ENCODE results near the gene UBE2N. TPM values are rescaled to one million over a fixed set of nuclear protein-coding genes. Genes with fewer than 3 reads are reported as not detected.

UBE2N gene
- total RNA-seq, 1 donor from 2014 or later = 115 TPM

DNA sequence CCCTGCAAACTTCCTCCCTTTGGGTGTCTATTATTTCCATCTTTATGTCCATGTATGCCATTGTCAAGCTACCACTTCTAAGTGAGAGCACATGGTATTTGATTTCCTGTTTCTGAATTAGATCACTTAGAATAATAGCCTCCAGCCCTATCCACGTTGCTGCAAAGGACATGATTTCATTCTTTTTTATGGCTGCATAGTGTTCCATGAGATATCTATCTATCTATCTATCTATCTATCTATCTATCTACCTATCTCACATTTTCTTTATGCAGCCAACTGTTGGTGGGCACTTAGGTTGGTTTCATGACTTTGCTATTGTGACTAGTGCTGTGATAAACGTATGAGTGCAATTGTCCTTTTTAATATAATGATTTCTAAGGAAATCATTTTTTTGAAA, 14.3 kb upstream of the UBE2N start:
- H3K27ac Mint-ChIP-seq (ENCODE audit: unreplicated experiment) = no peak overlapping the region
- no peak for DNase-seq
- H3K4me3 Mint-ChIP-seq (ENCODE audit: unreplicated experiment) = no peak overlapping the region
- TF ChIP-seq CTCF (IDR thresholded peaks at IDR 0.05; ENCODE audit: partially characterized antibody, unreplicated experiment) = no peak
- H3K27me3 Mint-ChIP-seq (ENCODE audit: unreplicated experiment) = peaks cover 3% of the 10 kb centered on the region
- no peaks in the 10 kb centered on the region for H3K4me1 Mint-ChIP-seq (ENCODE audit: low read depth, unreplicated experiment)
- H3K36me3 Mint-ChIP-seq (ENCODE audit: unreplicated experiment) = no peaks in the 10 kb centered on the region
- H3K9me3 Mint-ChIP-seq (ENCODE audit: unreplicated experiment) = no peaks in the 10 kb centered on the region

DNA sequence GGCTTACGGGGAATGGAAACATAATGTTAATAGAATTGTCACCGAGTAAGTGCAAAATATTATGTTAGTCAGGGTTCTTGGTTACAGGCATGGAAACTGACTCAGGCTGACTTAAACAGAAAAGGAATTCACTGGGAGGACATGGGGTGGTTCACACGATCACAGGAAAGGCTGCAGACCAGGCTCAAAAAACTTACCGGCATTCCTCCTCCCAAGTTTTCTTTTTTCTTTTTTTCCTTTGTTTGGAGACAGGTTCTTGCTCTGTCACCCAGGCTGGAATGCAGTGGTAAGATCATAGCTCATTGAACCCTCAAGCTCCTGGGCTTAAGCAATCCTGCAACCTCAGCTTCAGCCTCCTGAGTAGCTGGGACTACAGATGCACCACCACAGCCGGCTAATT, 11.9 kb upstream of the UBE2N start:
- H3K4me1 Mint-ChIP-seq (ENCODE audit: low read depth, unreplicated experiment) = no peaks in the 10 kb centered on the region
- peaks cover 3% of the 10 kb centered on the region for H3K27me3 Mint-ChIP-seq (ENCODE audit: unreplicated experiment)
- no peak overlapping the region for H3K4me3 Mint-ChIP-seq (ENCODE audit: unreplicated experiment)
- no peak overlapping the region for H3K27ac Mint-ChIP-seq (ENCODE audit: unreplicated experiment)
- DNase-seq = no peak
- no peak for TF ChIP-seq CTCF (IDR thresholded peaks at IDR 0.05; ENCODE audit: partially characterized antibody, unreplicated experiment)
- H3K9me3 Mint-ChIP-seq (ENCODE audit: unreplicated experiment) = no peaks in the 10 kb centered on the region
- no peaks in the 10 kb centered on the region for H3K36me3 Mint-ChIP-seq (ENCODE audit: unreplicated experiment)

GRCh38 chr12:93451423-93452158, 9.8 kb upstream of the UBE2N start:
- no peak for DNase-seq
- no peak for TF ChIP-seq CTCF (IDR thresholded peaks at IDR 0.05; ENCODE audit: partially characterized antibody, unreplicated experiment)
- Mint-ChIP-seq H3K27me3 (ENCODE audit: unreplicated experiment) (peaks cover 3% of the 10 kb centered on the region), H3K27ac (ENCODE audit: unreplicated experiment) (no peak overlapping the region), H3K4me3 (ENCODE audit: unreplicated experiment) (no peak overlapping the region), H3K9me3 (ENCODE audit: unreplicated experiment) (peaks cover 2% of the 10 kb centered on the region), H3K4me1 (ENCODE audit: low read depth, unreplicated experiment) (no peaks in the 10 kb centered on the region), H3K36me3 (ENCODE audit: unreplicated experiment) (no peaks in the 10 kb centered on the region)

DNA sequence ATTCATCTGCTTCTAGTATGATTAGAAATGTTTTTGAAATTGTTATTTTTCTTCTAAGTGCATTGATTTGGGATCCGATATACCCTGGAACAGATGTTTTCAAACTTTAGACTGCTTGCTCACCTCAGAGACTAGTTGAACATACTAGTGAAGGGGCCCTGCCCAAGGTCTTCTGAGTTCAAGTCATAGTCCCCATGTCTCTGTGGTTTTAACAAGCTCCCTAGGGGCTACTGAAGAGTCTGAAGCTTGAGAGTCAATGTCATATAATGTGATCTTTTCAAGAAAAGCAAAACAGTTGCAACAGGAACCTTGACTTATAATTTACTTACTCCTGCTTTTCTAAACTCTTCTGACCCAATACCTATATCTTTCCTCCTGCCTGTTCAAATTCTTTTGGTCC, 7.5 kb upstream of the UBE2N start:
- Mint-ChIP-seq H3K4me3 (ENCODE audit: unreplicated experiment) (no peak overlapping the region), H3K4me1 (ENCODE audit: low read depth, unreplicated experiment) (no peaks in the 10 kb centered on the region), H3K27ac (ENCODE audit: unreplicated experiment) (no peak overlapping the region), H3K36me3 (ENCODE audit: unreplicated experiment) (no peaks in the 10 kb centered on the region), H3K9me3 (ENCODE audit: unreplicated experiment) (peaks cover 2% of the 10 kb centered on the region), H3K27me3 (ENCODE audit: unreplicated experiment) (peaks cover 3% of the 10 kb centered on the region)
- no peak for TF ChIP-seq CTCF (IDR thresholded peaks at IDR 0.05; ENCODE audit: partially characterized antibody, unreplicated experiment)
- DNase-seq = no peak

- peaks cover 3% of the 10 kb centered on the region for H3K27me3 Mint-ChIP-seq (ENCODE audit: unreplicated experiment)
- H3K27ac Mint-ChIP-seq (ENCODE audit: unreplicated experiment) = no peak overlapping the region
- TF ChIP-seq CTCF (IDR thresholded peaks at IDR 0.05; ENCODE audit: partially characterized antibody, unreplicated experiment) = no peak
- no peak overlapping the region for H3K4me3 Mint-ChIP-seq (ENCODE audit: unreplicated experiment)
- H3K4me1 Mint-ChIP-seq (ENCODE audit: low read depth, unreplicated experiment) = no peaks in the 10 kb centered on the region
- peaks cover 2% of the 10 kb centered on the region for H3K9me3 Mint-ChIP-seq (ENCODE audit: unreplicated experiment)
- DNase-seq = no peak
- no peaks in the 10 kb centered on the region for H3K36me3 Mint-ChIP-seq (ENCODE audit: unreplicated experiment)
These were observed 7.0 kb upstream of the UBE2N start for GRCh38 chr12:93448796-93449195.
